Measurements from ENCODE around the gene SREBF2.
A peak's percentile ranks its signal among the peaks of the same experiment; 100 is the strongest.

The SREBF2 gene

DNA sequence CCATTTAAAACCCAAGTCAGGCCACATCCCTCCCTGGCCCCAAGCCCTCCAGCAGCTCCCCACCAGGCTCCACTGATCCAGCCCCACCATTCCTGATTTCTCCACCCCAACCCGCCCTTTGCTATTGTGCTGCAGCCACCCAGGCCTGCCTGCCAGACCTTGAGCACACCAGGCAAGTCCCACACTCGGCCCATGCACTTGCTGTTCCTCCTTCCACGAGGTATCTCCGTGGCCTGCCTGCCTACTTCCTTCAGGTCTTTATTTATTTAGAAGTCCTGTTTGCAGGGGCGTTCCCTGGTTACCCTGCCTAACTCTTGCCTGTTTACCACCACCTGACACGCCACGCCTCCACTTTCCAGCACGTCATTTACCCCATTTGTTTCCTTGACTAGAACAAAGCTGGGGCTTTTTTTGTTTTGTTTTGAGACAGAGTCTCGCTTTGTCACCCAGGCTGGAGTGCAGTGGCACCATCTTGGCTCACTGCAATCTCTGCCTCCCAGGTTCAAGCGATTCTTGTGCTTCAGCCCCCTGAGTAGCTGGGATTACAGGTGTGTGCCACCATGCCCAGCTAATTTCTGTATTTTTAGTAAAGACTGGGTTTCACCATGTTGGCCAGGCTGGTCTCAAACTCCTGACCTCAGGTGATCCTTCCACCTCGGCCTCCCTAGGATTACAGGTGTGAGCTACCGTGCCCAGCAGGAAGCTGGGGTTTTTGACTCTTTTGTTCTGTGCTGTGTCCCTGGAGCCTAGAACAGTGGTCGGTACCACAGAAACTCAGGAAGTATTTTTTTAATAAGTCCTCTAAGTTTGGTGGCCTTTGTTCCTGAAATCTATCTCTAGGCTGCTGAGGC lies 107.3 kb downstream of the SREBF2 start:
- no peak for TF ChIP-seq TAF1 (IDR thresholded peaks at IDR 0.05; ENCODE audit: borderline replicate concordance, insufficient read depth, low read length)
- no peak for TF ChIP-seq SIN3A (IDR thresholded peaks at IDR 0.05; ENCODE audit: borderline replicate concordance, insufficient read depth, low read length)
- TF ChIP-seq REST (IDR thresholded peaks at IDR 0.05; ENCODE audit: insufficient read depth in 1 of 2, low read depth in 2 of 2, low read length in 2 of 2), result no peak
- TF ChIP-seq FOXP2 (optimal IDR thresholded peaks at IDR 0.05; ENCODE audit: borderline replicate concordance, extremely low read depth, extremely low read length, insufficient read depth), result no peak
- TF ChIP-seq POLR2AphosphoS5 (IDR thresholded peaks at IDR 0.05; ENCODE audit: low read depth, low read length), result no peak

GRCh38 chr22:41940832-41941765 lies 108.2 kb downstream of the SREBF2 start:
- TF ChIP-seq FOXP2 (optimal IDR thresholded peaks at IDR 0.05; ENCODE audit: borderline replicate concordance, extremely low read depth, extremely low read length, insufficient read depth) (peak; percentile 73), TAF1 (IDR thresholded peaks at IDR 0.05; ENCODE audit: borderline replicate concordance, insufficient read depth, low read length) (no peak)

DNA sequence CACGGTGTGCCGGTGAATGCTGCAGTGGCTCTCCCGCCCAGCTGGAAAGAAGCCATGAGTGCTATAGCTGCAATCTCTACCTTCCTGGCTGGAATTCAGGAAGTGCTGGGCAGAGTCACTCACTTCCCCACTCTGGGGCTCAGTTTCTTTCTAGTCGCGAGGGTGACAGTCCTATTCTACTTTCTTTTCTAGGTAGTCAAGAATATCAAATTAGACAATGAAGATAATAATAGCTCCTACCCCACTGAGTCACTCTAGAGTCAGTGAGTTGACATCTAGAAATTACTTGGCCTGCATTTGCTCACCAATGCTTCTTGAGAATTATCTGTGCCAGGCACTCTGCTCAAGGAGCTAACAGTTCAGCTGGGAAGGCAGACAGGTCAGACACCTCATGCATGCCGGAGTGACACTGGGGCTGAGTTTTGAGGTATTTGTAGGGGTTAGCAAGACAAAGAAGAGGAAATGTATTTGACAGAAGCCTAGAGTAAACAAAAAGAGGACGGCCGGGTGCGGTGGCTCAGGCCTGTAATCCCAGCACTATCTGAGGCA lies 110.8 kb downstream of the SREBF2 start:
- TF ChIP-seq REST (IDR thresholded peaks at IDR 0.05; ENCODE audit: insufficient read depth in 1 of 2, low read depth in 2 of 2, low read length in 2 of 2) (no peak), FOXP2 (optimal IDR thresholded peaks at IDR 0.05; ENCODE audit: borderline replicate concordance, extremely low read depth, extremely low read length, insufficient read depth) (no peak), TAF1 (IDR thresholded peaks at IDR 0.05; ENCODE audit: borderline replicate concordance, insufficient read depth, low read length) (no peak), POLR2AphosphoS5 (IDR thresholded peaks at IDR 0.05; ENCODE audit: low read depth, low read length) (no peak), SIN3A (IDR thresholded peaks at IDR 0.05; ENCODE audit: borderline replicate concordance, insufficient read depth, low read length) (no peak)

GRCh38 chr22:41946629-41947423 lies 113.9 kb downstream of the SREBF2 start, which contains the start of gene CENPM:
Gene CENPM (minus strand): TSS chr22:41947152. CDS start chr22:41947076, 76 bp downstream.
- TF ChIP-seq POLR2AphosphoS5 (IDR thresholded peaks at IDR 0.05; ENCODE audit: low read depth, low read length) (peak; percentile 57; the same call in 1 of the 2 replicates), FOXP2 (optimal IDR thresholded peaks at IDR 0.05; ENCODE audit: borderline replicate concordance, extremely low read depth, extremely low read length, insufficient read depth) (peak; percentile 47), REST (IDR thresholded peaks at IDR 0.05; ENCODE audit: insufficient read depth in 1 of 2, low read depth in 2 of 2, low read length in 2 of 2) (no peak), TAF1 (IDR thresholded peaks at IDR 0.05; ENCODE audit: borderline replicate concordance, insufficient read depth, low read length) (no peak), SIN3A (IDR thresholded peaks at IDR 0.05; ENCODE audit: borderline replicate concordance, insufficient read depth, low read length) (peak; percentile 25; the same call in 1 of the 2 replicates)

Measured in PFSK-1 (cell line).